Effector memory CD8-positive, alpha-beta T cell (primary cell): ENCODE results near the gene IGHMBP2.
A peak's percentile ranks its signal among the peaks of the same experiment; 100 is the strongest.
"Not testable (repeated sequence)": the region's sequence is repeated elsewhere in the genome, so short reads cannot be mapped to it uniquely, and the experiment has no call there.

Source experiments
- ATAC-seq: fragments of 150-1000 bp; cut with Tn5 transposase; replicated peaks from 2 replicates; pipeline ENCODE4 v1.10.0; 2021; ENCODE audit warnings: mild to moderate bottlenecking, moderate library complexity
- DNase-seq, 3 experiments: peaks; one replicate each; pipeline ENCODE4 v3.0.0; 2021
- H3K27ac Mint-ChIP-seq, 2 donors: one replicate each; pipeline ENCODE4 v1.8.0; 2022; ENCODE audit warnings: mild to moderate bottlenecking in 2 of 2, mixed read lengths in 2 of 2, moderate library complexity in 2 of 2
- H3K27me3 Mint-ChIP-seq, 2 donors: one replicate each; pipeline ENCODE4 v1.8.0; 2022; ENCODE audit warnings: mixed read lengths in 2 of 2
- H3K36me3 Mint-ChIP-seq: one replicate; pipeline ENCODE4 v1.8.0; 2022; ENCODE audit warnings: mild to moderate bottlenecking, moderate library complexity, mixed read lengths; ENCODE audit not compliant: insufficient read depth
- H3K4me1 Mint-ChIP-seq, 2 donors: one replicate each; pipeline ENCODE4 v1.8.0; 2022; ENCODE audit warnings: low read depth in 2 of 2, mixed read lengths in 2 of 2
- H3K4me3 Mint-ChIP-seq, 2 donors: one replicate each; pipeline ENCODE4 v1.8.0; 2022; ENCODE audit warnings: mild to moderate bottlenecking in 2 of 2, mixed read lengths in 2 of 2, moderate library complexity in 2 of 2
- H3K9me3 Mint-ChIP-seq, 2 donors: one replicate each; pipeline ENCODE4 v1.8.0; 2022; ENCODE audit warnings: mixed read lengths in 2 of 2

The IGHMBP2 gene

DNA sequence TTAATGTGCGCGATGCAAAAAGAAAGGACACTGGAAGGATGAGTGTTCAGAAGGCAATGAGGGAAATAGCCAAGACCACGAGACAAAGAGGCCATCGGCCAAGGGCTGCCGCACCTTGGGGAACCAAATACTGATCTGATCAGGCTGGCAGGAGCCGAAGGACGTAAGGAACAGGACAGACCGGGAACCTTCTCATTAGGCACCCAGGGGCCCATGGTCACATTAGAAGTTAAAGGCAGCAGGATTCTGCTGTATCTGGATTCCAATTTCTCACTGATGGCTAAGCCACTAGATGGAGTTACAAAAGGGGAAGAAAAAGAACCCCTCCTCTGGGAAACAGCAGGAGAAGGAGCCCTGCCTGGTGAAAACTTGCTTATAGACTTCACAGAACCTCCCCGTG, 33.2 kb upstream of the IGHMBP2 start:
- no peak for DNase-seq
- Mint-ChIP-seq H3K4me3 (peak overlapping the region; percentile 72 to 75), H3K27ac (peak overlapping the region in 1 of 2 donors; percentile 65), H3K9me3 (no peaks in the 10 kb centered on the region), H3K36me3 (no peaks in the 10 kb centered on the region), H3K27me3 (peaks cover 29 to 30% of the 10 kb centered on the region in 2 donors), H3K4me1 (peaks cover 8 to 14% of the 10 kb centered on the region in 2 donors)
- no peak for ATAC-seq

DNA sequence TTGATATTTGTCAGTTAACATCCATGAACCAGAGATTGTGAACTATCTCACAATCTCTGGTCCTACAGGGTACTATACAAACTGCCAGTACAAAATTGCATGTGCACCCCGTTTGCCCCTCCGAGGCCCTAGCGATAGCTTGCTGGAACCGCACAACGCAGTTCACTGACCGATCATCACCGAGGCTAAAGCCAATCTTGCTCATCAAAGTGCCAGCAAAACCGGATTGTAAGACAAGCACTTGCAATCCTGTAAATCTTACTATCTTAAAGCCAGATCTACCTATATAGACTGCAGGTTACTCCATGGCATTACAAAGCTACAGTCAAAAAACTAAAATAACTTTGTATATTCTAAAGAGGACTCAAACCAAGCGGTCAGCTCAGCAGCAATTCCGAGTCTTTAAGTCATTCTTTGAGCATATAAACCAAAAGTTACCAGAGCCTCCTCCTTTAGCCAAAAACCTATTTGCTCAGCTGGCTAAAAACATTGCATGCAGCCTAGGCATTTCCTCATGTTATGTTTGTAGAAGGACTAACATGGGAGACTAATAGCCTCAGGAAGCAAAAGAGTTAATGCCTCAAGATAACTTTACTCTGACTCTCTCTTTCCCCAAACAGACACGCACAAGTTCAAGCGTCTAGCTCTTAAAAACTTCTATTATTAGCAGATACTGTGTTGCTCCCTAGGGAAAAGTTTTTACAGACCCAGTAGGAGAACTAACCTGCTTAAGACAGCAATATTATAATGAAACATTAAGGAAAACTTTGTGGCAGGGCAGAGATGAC, 31.3 kb upstream of the IGHMBP2 start:
- ATAC-seq (no peak), DNase-seq (no peak)
- Mint-ChIP-seq H3K4me1 (peaks cover 8 to 14% of the 10 kb centered on the region in 2 donors), H3K27me3 (peaks cover 29 to 30% of the 10 kb centered on the region in 2 donors), H3K4me3 (no peak overlapping the region), H3K9me3 (no peaks in the 10 kb centered on the region), H3K27ac (no peak overlapping the region), H3K36me3 (no peaks in the 10 kb centered on the region)

DNA sequence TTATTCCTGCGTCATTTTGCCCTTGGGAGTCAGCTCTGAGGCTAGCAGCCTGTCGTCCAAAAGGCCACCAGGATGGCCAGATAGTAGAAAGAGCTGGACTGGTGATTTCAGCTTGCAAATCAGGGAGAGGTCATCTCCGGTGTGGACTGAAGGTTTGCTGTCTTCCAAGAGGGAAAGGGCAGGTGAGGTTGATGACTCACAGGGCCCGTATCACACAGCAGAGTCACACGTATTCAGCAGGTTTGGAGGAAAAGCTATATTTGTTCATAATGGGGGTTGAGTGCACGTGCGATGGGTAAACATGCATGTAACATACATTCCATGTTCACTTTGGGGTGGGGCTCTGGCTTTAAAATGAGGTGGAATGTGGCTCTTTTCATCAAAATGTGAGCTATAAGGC, 25.7 kb upstream of the IGHMBP2 start:
- no peaks in the 10 kb centered on the region for H3K4me1 Mint-ChIP-seq
- DNase-seq (no peak), ATAC-seq (no peak)
- no peaks in the 10 kb centered on the region for H3K27me3 Mint-ChIP-seq
- H3K9me3 Mint-ChIP-seq: no peaks in the 10 kb centered on the region
- no peaks in the 10 kb centered on the region for H3K36me3 Mint-ChIP-seq
- H3K27ac Mint-ChIP-seq: no peak overlapping the region
- no peak overlapping the region for H3K4me3 Mint-ChIP-seq

DNA sequence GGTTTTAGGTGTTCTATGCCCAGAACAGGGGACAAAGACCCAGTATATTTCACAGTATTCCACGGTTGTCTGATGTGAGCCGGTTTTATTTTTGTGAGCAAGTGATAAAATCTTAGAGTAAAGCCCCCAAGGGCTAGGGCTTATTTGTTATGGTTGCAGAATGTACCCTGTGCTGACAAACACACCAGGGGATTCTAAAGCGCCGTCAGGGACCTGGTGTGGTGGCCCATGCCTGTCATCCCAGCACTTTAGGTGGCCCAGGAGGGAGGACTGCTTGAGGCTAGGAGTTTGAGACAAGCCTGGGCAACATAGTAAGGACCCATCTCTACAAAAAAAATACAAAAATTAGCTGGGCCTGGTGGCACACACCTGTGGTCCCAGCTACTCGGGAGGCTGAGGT, 22.8 kb upstream of the IGHMBP2 start:
- no peaks in the 10 kb centered on the region for H3K36me3 Mint-ChIP-seq
- H3K27me3 Mint-ChIP-seq: no peaks in the 10 kb centered on the region
- no peak for ATAC-seq

DNA sequence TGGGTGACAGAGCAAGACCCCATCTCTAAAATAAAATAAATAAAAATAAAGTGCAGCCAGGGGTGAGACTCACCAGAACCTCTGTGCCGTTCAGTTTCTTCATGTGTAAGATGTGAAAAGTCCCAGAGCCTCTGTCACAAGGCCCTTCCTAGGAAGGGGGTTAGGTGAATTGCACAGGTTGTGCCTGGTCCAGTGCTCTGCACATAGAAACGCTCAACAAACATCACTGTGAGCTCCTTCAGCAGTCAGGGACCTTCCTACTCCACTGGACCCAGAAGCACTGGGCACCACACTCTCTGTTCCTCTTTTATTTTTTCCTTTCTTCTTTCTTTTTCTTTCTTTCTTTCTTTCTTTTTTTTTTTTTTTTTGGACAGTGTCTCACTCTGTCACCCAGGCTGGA, 22.4 kb upstream of the IGHMBP2 start:
- no peak for DNase-seq
- Mint-ChIP-seq H3K36me3 (no peaks in the 10 kb centered on the region), H3K4me3 (no peak overlapping the region), H3K27me3 (no peaks in the 10 kb centered on the region), H3K9me3 (no peaks in the 10 kb centered on the region), H3K4me1 (no peaks in the 10 kb centered on the region), H3K27ac (no peak overlapping the region)
- ATAC-seq: no peak

More for the DNA sequence above, 22.8 kb upstream of the IGHMBP2 start:
- no peak overlapping the region for H3K27ac Mint-ChIP-seq
- H3K9me3 Mint-ChIP-seq: no peaks in the 10 kb centered on the region
- no peak for DNase-seq
- H3K4me3 Mint-ChIP-seq: no peak overlapping the region
- no peaks in the 10 kb centered on the region for H3K4me1 Mint-ChIP-seq

DNA sequence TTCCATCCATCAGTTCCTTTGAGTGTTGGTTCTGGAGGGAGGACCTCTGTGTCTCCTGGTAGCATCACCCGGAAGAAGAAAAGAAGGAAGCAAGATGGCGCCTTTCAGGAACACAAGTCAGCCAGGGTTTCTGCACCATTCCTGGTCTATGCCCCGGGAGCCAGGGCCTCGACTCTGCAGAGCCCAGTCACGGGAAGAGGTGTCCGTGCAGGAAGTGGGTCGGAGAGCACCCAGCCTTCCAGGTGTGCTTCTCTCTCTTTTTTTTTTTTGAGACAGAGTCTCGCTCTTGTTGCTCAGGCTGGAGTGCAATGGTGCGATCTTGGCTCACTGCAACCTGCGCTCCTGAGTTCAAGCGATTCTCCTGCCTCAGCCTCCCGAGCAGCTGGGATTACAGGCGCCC, 21.3 kb upstream of the IGHMBP2 start:
- H3K27me3 Mint-ChIP-seq: no peaks in the 10 kb centered on the region
- H3K36me3 Mint-ChIP-seq: no peaks in the 10 kb centered on the region
- H3K4me1 Mint-ChIP-seq: no peaks in the 10 kb centered on the region
- DNase-seq (no peak), ATAC-seq (no peak)
- no peak overlapping the region for H3K4me3 Mint-ChIP-seq
- H3K9me3 Mint-ChIP-seq: no peaks in the 10 kb centered on the region
- H3K27ac Mint-ChIP-seq: no peak overlapping the region

DNA sequence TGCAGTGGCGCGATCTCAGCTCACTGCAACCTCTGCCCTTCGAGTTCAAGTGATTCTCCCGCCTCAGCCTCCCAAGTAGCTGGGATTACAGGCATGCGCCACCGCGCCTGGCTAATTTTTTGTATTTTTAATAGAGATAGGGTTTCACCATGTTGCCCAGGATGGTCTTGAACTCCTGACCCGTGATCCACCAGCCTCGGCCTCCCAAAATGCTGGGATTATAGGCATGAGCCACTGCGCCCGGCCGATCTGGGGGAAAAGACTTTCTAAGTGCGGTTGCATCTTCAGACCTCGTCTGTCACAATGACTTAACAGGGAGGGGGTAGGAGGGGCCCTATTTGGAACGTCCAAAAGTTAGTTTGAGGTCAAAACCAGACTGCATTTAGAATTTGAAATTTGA, 18.9 kb upstream of the IGHMBP2 start:
- H3K4me3 Mint-ChIP-seq, H3K4me1 Mint-ChIP-seq, ATAC-seq, H3K9me3 Mint-ChIP-seq, H3K36me3 Mint-ChIP-seq, DNase-seq, H3K27me3 Mint-ChIP-seq, H3K27ac Mint-ChIP-seq: not testable (repeated sequence)

DNA sequence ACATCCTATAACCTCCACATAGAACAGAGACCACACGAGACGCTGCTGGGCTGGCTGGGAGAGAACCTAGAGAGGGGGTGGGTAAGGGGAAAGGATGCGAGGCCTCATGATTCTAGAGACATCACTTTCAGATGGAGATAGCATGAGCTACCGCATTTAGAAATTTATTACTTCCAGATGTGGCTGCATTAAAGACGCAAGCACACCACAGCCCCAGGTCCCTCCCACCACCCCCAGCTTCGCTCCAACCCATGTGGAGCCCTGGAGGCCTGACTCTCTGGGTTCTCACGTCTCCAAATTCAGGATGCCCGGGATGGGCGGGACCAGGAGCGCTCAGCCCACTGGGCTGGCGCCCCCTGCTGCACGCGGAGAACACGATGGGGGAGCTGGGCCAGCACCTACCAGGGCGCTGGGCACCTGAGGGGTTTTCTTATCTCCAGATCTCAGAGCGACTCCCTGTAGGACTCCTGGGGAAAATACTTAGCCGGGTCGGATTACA, 13.7 kb upstream of the IGHMBP2 start:
- peak overlapping the region in 1 of 2 donors; percentile 73 for H3K27ac Mint-ChIP-seq
- H3K36me3 Mint-ChIP-seq: peaks cover 21% of the 10 kb centered on the region
- no peaks in the 10 kb centered on the region for H3K27me3 Mint-ChIP-seq
- H3K4me3 Mint-ChIP-seq: no peak overlapping the region
- H3K9me3 Mint-ChIP-seq: no peaks in the 10 kb centered on the region
- DNase-seq (no peak), ATAC-seq (no peak)
- H3K4me1 Mint-ChIP-seq: no peaks in the 10 kb centered on the region

DNA sequence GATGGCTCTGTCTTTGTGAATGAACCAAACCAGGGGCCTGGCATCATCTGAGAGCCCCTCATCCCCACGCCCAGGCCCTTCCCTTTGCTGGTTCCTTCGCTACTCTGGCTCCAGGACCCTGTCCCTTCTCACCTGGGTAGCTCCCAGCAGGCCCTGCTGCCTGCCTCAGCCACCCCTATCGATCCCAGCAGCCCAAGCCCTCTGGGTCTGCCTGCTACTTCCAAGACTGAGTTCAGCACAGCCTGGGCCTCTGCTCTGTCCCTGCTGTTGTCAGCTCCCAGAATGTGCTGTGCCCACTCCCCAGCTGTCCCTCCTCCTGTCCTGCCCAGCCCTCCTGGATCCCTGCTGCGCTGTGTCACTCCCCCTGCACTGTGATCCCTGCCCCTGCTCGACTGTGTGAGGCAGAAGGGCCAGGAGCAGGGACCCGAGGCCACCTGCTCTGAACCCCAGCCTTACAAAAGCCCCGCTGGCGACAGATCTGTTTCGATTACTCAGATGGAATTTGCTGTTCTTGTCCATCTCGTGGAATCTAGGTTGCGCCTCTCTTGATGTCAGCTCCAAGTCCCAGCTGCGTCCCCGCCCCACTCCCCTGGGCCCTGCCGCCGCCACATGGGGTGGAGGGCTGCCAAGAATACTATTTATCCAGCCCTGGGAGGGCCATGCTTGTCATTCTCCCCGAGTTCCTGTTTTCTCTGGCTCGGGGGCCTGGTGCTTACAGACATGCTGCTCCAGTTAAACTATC, 13.0 kb upstream of the IGHMBP2 start:
- peaks cover 25% of the 10 kb centered on the region for H3K36me3 Mint-ChIP-seq
- DNase-seq: no peak
- no peaks in the 10 kb centered on the region for H3K4me1 Mint-ChIP-seq

DNA sequence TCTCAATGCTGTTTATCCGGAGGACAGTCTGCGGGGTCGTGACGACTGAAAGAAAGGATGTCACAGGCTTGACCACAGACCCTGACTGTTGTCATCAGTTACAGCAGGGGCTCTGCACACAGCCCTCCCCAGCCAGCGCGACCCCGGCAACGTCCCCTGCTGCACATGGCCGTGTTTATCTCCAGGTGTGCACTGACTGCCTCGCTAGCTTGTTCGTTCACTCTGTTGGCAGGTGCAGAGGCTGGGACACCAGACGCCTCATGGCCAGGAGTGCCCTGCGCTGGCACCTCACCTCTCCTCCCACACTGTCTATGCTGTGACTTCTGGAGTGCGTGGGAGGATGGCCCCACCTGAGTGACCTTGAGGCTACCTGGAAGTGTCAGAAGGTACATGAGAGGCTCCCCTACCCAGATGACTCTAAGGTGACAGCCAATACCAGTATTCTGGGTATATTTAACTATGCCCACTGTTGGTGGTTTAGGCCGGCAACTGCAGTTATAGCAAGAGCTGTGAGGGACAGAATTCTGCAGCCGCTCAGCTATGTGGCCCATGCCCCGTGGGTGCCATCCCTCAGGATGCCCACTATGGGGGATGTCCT, 12.2 kb upstream of the IGHMBP2 start:
- Mint-ChIP-seq H3K36me3 (peaks cover 33% of the 10 kb centered on the region), H3K27me3 (no peaks in the 10 kb centered on the region), H3K4me3 (no peak overlapping the region), H3K9me3 (no peaks in the 10 kb centered on the region), H3K4me1 (no peaks in the 10 kb centered on the region), H3K27ac (no peak overlapping the region)
- no peak for ATAC-seq
- DNase-seq: no peak

More for the DNA sequence above, 13.0 kb upstream of the IGHMBP2 start:
- Mint-ChIP-seq H3K4me3 (no peak overlapping the region), H3K27ac (peak overlapping the region in 1 of 2 donors; percentile 73), H3K9me3 (no peaks in the 10 kb centered on the region), H3K27me3 (no peaks in the 10 kb centered on the region)
- no peak for ATAC-seq

DNA sequence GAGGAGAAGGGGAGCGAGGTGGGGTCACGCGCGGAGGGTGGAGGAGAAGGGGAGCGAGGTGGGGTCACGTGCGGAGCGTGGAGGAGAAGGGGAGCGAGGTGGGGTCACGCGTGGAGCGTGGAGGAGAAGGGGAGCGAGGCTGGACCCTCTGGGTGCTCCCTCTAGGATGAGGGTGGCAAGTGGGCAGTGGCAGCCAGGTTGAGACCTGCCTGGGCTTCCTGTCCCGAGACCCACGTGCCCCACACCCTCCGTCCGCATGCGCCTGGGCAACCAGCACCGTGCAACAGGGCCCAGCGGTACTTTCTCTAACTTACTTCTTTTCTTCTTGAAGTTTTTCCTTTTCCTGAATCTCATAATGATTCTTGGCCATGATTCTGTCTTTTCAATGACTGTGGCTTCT, 11.1 kb upstream of the IGHMBP2 start:
- H3K36me3 Mint-ChIP-seq: peaks cover 44% of the 10 kb centered on the region
- H3K27ac Mint-ChIP-seq: no peak overlapping the region
- no peak overlapping the region for H3K4me3 Mint-ChIP-seq
- H3K9me3 Mint-ChIP-seq: no peaks in the 10 kb centered on the region
- H3K4me1 Mint-ChIP-seq: no peaks in the 10 kb centered on the region
- H3K27me3 Mint-ChIP-seq: no peaks in the 10 kb centered on the region
- ATAC-seq (no peak), DNase-seq (no peak)

DNA sequence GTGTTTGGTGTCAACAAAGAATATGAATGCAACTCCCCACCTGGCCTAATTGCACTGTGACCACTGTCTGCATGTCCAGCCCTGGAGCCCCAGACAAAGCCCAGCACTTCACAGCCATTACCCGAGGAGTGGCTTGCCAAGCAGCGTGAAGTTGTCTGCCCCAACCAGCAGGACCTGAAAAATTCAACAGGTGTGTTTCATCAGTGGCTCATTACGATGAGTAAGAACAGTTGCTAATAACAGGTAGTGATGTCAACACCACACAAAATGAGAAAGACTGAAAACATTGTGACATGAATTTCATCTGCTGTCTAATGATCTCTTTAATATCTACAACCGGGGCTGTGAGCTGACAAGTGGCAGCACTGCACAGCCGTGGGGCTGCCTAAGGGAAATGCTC, 10.4 kb upstream of the IGHMBP2 start:
- H3K27me3 Mint-ChIP-seq: no peaks in the 10 kb centered on the region
- H3K4me1 Mint-ChIP-seq: peaks cover 0 to 2% of the 10 kb centered on the region in 2 donors
- H3K9me3 Mint-ChIP-seq: no peaks in the 10 kb centered on the region
- no peak overlapping the region for H3K4me3 Mint-ChIP-seq
- H3K36me3 Mint-ChIP-seq: peaks cover 47% of the 10 kb centered on the region
- H3K27ac Mint-ChIP-seq: no peak overlapping the region
- ATAC-seq (no peak), DNase-seq (no peak)

DNA sequence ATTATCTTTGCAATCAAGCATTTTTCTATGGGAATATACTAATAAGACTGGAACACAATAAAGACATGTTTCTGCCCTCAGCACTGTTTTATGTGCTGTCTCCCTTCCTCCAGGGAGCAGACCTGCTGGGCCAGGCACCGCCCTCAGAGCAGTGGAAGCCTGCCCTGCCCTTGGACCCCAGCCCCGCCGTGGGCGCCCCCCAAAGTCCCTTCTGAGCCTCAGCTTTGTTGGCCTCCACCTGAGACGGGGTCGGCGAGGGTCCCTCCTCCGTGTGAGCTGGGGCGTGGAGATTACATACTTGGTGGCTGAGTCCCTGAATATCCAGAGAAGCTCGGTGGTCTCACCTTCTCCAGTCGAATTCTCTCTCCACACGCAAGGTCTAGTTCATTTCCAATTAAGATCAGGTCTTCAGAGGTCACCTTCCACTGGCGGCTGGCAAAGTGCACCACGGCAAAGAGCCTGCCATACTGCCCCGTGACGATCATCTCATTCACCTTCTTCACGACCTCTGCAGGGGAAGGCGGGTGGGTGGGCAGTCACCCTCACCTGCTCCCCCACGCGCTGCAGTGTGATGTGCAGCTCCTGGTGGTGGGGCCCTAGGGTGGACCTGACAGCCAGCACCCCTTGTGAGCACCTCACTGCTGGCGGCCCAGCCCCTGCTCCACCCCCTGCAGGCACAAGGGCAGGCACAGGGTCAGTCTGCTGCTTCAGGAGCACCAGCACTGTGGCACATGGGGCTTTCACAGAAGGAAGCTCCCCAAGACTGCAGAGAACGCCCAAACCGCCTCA, 7.3 kb upstream of the IGHMBP2 start:
- no peak overlapping the region for H3K4me3 Mint-ChIP-seq
- ATAC-seq: no peak
- no peaks in the 10 kb centered on the region for H3K9me3 Mint-ChIP-seq
- no peak for DNase-seq
- H3K27ac Mint-ChIP-seq: no peak overlapping the region
- H3K4me1 Mint-ChIP-seq: peaks cover 3 to 5% of the 10 kb centered on the region in 2 donors
- H3K27me3 Mint-ChIP-seq: no peaks in the 10 kb centered on the region
- H3K36me3 Mint-ChIP-seq: peaks cover 56% of the 10 kb centered on the region
